ENCODE results near the gene MBD3L2.
"Not testable (repeated sequence)": the region's sequence is repeated elsewhere in the genome, so short reads cannot be mapped to it uniquely, and the experiment has no call there.

MBD3L2 gene

GRCh38 chr19:7063339-7063738 lies 14.2 kb downstream of the MBD3L2 start:
- DNase-seq (ENCODE audit: low spot score) = no peak

DNA sequence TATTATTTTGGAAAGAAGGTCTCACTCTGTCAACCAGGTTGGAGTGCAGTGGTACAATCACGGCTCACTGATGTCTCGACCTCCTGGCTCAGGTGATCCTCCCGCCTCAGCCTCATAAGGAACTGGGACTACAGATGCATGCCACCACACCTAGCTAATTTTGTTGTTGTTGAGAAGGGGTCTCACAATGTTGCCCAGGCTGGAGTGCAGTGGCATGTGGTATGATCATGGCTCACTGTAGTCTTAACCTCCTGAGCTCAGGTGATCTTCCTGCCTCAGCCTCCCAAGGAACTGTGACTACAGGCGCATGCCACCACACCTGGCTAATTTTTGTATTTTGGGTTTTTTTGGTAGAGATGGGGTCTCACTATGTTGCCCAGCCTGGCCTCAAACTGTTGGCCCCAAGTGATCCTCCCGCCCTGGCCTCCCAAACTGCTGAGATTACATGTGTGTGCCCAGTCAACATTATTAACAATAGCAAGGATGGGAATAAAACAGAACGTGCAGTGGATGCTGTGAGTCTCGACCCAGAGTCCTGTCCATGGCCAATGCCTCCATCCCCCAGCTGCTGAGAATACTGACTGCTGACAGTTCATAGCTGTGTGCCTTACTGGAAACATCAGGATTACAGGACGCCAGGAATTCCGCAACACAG lies 14.8 kb downstream of the MBD3L2 start:
- no peak for DNase-seq (ENCODE audit: low spot score)

GRCh38 chr19:7067122-7067521 lies 18.0 kb downstream of the MBD3L2 start:
- DNase-seq (ENCODE audit: low spot score) = not testable (repeated sequence)

DNA sequence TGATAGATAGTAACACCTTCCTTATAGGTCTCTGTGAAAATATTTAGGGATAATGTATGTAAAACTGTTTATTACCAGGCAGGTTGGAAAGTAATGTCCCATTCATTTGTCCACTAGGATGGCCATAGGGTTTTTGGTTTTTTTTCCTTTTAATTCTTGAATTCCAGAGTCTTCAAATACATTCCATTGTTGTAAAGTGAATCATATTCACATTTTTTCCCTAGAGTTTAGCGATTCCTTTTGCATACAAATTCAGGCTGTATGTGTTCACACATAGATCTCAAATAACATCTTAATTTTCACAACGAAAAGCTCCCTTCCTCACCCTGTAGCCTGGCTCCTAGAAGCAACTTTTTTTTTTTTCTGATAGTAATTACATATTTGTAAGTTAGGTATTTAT lies 18.6 kb downstream of the MBD3L2 start:
- DNase-seq (ENCODE audit: low spot score) = no peak

- no peak for DNase-seq (ENCODE audit: low spot score)
These were observed 19.5 kb downstream of the MBD3L2 start for GRCh38 chr19:7068599-7068998.

DNA sequence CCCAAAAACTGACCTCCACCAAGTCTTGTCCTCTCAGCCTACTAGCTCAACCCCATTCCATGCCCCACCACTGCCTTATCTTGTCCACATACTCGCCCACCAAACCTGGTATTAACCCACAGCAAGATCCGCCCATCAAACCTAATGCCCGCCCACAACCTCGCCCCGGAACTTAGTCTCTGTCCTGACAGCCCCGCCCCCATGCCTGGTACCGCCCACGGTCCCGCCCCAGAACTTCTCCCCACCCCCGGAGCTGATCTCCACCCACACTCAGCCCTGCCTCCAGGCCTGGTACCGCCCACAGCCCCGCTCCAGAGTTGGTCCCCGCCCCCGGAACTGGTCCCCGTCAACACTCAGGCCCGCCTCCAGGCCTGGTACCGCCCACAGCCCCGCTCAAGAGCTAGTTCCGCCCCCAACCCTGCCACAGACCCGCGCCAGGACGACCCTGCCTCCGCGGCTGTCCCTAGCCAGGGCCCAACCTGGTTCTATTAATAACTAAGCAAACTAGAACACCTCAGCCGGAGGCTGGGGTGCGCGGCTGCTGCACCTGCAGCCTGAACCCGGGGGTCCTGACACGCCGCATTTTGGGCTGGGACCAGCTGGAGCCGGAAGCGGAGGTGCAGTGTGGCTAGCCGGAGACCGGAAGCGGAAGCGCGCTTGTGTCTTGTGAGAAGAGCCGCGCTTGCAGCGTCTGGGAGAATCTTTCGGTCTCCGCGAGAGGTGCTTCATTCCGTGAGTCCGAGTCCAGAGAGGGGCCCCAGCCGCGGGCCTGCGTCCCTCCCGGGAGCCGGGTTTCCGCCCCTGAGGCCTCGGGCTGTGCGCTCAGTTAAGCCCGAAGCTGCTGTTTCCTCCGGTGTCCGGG lies 20.2 kb downstream of the MBD3L2 start, which contains the start of gene ZNF557:
Gene ZNF557, plus strand, starts transcription at position 662 of the 862 bp plus-strand sequence. CDS start 5,372 bp downstream, outside the sequence.
- DNase-seq (ENCODE audit: low spot score) = peak; percentile 96

GRCh38 chr19:7069904-7070226 lies 20.7 kb downstream of the MBD3L2 start:
- DNase-seq (ENCODE audit: low spot score) = no peak

DNA sequence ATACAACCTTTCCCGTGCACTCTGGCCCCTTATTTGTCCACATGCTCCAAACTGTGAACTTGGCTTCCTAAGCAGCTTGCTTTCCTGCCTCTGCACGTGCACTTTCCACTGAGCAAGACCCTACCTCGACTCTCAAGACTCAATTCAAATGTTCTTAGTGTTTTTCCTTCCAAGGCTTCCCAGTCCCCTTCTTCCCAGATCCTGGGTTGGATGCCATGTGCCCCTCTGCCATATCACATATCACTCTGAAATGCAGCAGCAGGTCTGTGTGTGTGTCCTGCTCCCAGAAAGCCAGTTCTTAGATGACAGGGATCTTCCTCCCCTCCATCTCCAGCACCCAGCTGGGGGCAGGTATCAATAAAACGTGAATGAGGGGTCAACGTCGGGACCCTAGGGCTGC lies 23.4 kb downstream of the MBD3L2 start:
- no peak for DNase-seq (ENCODE audit: low spot score)

DNA sequence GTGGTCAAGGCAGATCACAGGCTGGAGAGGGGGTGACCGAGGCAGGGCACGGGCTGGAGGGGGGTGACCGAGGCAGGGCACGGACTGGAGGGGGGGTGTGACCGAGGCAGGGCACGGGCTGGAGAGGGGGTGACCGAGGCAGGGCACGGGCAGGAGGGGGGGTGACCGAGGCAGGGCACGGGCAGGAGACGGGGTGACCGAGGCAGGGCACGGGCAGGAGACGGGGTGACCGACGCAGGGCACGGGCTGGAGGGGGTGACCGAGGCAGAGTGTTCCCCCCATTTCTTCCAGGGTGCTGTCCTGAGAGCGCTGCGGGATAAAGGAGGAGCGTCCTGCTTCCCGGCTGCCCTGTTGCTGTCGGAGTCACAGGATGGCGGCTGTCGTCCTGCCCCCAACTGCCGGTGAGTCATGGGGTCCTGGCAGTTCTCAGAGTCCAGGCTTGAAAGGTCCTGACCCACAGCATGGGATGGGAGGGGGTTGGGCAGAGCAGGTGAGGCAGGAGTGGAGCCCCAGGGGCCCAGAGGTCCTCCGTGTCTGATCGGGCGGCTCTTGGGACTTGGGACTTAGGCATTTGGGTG lies 25.7 kb downstream of the MBD3L2 start:
- no peak for DNase-seq (ENCODE audit: low spot score)

DNA sequence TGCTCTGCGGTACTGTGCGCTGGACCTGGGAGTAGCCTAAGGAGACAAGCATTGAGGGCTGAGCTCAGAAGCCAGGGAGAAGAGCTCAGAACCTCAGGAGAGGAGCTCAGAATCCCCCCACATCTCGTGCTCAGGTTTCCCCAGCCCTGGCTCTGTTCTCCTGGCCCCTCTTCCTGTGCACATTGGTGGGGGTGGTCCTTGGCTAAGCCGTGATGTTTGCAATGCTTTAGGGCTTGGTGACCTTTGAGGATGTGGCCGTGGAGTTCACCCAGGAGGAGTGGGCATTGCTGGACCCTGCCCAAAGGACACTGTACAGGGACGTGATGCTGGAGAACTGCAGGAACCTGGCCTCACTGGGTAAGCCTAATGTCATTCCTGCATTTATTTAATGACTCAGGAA lies 27.0 kb downstream of the MBD3L2 start:
- DNase-seq (ENCODE audit: low spot score) = no peak

DNA sequence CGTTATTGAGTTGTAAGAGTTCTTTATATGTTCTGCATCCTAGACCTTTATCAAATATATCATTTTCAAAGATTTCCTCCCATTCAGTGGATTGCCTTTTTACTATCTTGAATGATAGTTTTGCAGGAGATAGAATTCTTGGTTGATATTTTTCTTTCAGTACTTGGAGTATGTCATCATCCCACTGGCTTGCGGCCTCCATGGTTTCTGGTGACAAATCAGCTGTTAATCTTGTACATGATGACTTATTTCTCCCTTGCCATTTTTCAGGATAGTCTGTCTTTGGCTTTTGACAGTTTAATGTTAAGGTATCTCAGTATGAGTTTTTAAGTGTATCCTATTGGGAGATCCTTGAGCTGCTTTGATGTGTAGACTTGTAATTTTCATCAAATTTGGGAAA lies 28.9 kb downstream of the MBD3L2 start:
- DNase-seq (ENCODE audit: low spot score) = no peak

GRCh38 chr19:7083076-7083956 lies 34.2 kb downstream of the MBD3L2 start:
- no peak for DNase-seq (ENCODE audit: low spot score)

GRCh38 chr19:7088999-7089398 lies 39.9 kb downstream of the MBD3L2 start:
- no peak for DNase-seq (ENCODE audit: low spot score)

DNA sequence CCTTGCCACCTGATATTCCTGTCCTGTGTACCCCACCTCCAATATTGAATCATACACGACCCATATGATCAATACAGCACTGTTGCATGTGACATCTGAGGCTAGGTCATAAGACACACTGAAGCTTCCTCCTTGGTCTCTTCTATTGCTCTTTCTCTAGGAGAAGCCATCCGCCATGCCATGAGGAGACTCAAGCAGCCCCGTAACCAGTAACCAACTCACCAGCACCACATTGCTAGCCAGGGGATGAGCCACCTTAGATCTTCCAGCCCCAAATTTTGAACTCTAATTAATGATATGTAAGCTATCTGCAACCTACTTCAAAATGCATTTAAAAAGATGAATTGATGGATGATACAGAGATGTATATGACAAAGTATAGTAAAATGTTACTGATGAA lies 49.0 kb downstream of the MBD3L2 start:
- DNase-seq (ENCODE audit: low spot score) = no peak

- peak; percentile 92 for DNase-seq (ENCODE audit: low spot score)
These were observed 49.8 kb downstream of the MBD3L2 start for GRCh38 chr19:7098701-7099596.

- DNase-seq (ENCODE audit: low spot score) = no peak
These were observed 50.4 kb downstream of the MBD3L2 start for GRCh38 chr19:7099597-7099921.
